Dendritic cell treated with granulocyte-macrophage colony-stimulating factor and Interleukin-4, amounts not matched to agents 40 ng/mL and 50 ng/mL, for 4 days (primary cell): ENCODE results near the gene EP400.
"Not testable (repeated sequence)": the region's sequence is repeated elsewhere in the genome, so short reads cannot be mapped to it uniquely, and the experiment has no call there.

ENCODE experiments used
- H3K27ac Mint-ChIP-seq: one replicate; pipeline ENCODE4 v1.8.0; 2022; ENCODE audit warnings: mild to moderate bottlenecking, mixed read lengths
- H3K27me3 Mint-ChIP-seq: one replicate; pipeline ENCODE4 v1.8.0; 2022; ENCODE audit warnings: mild to moderate bottlenecking, mixed read lengths
- H3K36me3 Mint-ChIP-seq: one replicate; pipeline ENCODE4 v1.8.0; 2022; ENCODE audit warnings: low read depth, mixed read lengths
- H3K4me1 Mint-ChIP-seq: one replicate; pipeline ENCODE4 v1.8.0; 2022; ENCODE audit warnings: low read depth, mixed read lengths
- H3K4me3 Mint-ChIP-seq: one replicate; pipeline ENCODE4 v1.8.0; 2022; ENCODE audit warnings: mild to moderate bottlenecking, moderate library complexity, mixed read lengths
- H3K9me3 Mint-ChIP-seq: one replicate; pipeline ENCODE4 v1.8.0; 2022; ENCODE audit warnings: mixed read lengths
- intact Hi-C: fragments of 100-400 bp; cut with micrococcal nuclease; formaldehyde crosslinking; loops from one replicate; pipeline ENCODE4 v1.15.0; 2022

The EP400 gene

GRCh38 chr12:132044661-132045412 lies 95.1 kb downstream of the EP400 start:
- Mint-ChIP-seq H3K9me3 (no peaks in the 10 kb centered on the region), H3K4me3 (no peak overlapping the region), H3K36me3 (peaks cover 100% of the 10 kb centered on the region), H3K27ac (no peak overlapping the region), H3K27me3 (no peaks in the 10 kb centered on the region), H3K4me1 (no peaks in the 10 kb centered on the region)
- intact Hi-C loops = no loop called here

- H3K4me1 Mint-ChIP-seq = no peaks in the 10 kb centered on the region
- intact Hi-C loops = no loop called here
These were observed 96.0 kb downstream of the EP400 start for GRCh38 chr12:132045751-132046150.

GRCh38 chr12:132046561-132046960 lies 96.8 kb downstream of the EP400 start:
- no peaks in the 10 kb centered on the region for H3K4me1 Mint-ChIP-seq
- no peak overlapping the region for H3K4me3 Mint-ChIP-seq
- no peaks in the 10 kb centered on the region for H3K9me3 Mint-ChIP-seq
- H3K36me3 Mint-ChIP-seq = peaks cover 100% of the 10 kb centered on the region
- H3K27me3 Mint-ChIP-seq = no peaks in the 10 kb centered on the region
- no peak overlapping the region for H3K27ac Mint-ChIP-seq
- intact Hi-C loops = no loop called here

More at GRCh38 chr12:132045751-132046150, 96.0 kb downstream of the EP400 start:
- Mint-ChIP-seq H3K27me3 (no peaks in the 10 kb centered on the region), H3K27ac (no peak overlapping the region), H3K9me3 (no peaks in the 10 kb centered on the region), H3K36me3 (peaks cover 100% of the 10 kb centered on the region), H3K4me3 (no peak overlapping the region)

GRCh38 chr12:132047630-132048029 lies 97.9 kb downstream of the EP400 start:
- intact Hi-C loops, H3K4me1 Mint-ChIP-seq, H3K27me3 Mint-ChIP-seq, H3K9me3 Mint-ChIP-seq, H3K27ac Mint-ChIP-seq, H3K4me3 Mint-ChIP-seq: not testable (repeated sequence)
- peaks cover 98% of the 10 kb centered on the region for H3K36me3 Mint-ChIP-seq

- H3K27me3 Mint-ChIP-seq = no peaks in the 10 kb centered on the region
- H3K4me3 Mint-ChIP-seq = no peak overlapping the region
- intact Hi-C loops = no loop called here
- H3K9me3 Mint-ChIP-seq = no peaks in the 10 kb centered on the region
- no peaks in the 10 kb centered on the region for H3K4me1 Mint-ChIP-seq
- peaks cover 98% of the 10 kb centered on the region for H3K36me3 Mint-ChIP-seq
- no peak overlapping the region for H3K27ac Mint-ChIP-seq
These were observed 99.7 kb downstream of the EP400 start for GRCh38 chr12:132049442-132049841.

GRCh38 chr12:132049876-132050275 lies 100.1 kb downstream of the EP400 start:
- no peak overlapping the region for H3K27ac Mint-ChIP-seq
- no peaks in the 10 kb centered on the region for H3K4me1 Mint-ChIP-seq
- H3K36me3 Mint-ChIP-seq = peaks cover 98% of the 10 kb centered on the region
- H3K4me3 Mint-ChIP-seq = no peak overlapping the region
- intact Hi-C loops = no loop called here
- no peaks in the 10 kb centered on the region for H3K27me3 Mint-ChIP-seq
- H3K9me3 Mint-ChIP-seq = no peaks in the 10 kb centered on the region

- H3K27ac Mint-ChIP-seq, H3K4me1 Mint-ChIP-seq, H3K27me3 Mint-ChIP-seq, H3K9me3 Mint-ChIP-seq, intact Hi-C loops, H3K4me3 Mint-ChIP-seq: not testable (repeated sequence)
- H3K36me3 Mint-ChIP-seq = peaks cover 98% of the 10 kb centered on the region
These were observed 102.0 kb downstream of the EP400 start for GRCh38 chr12:132051718-132052117.

GRCh38 chr12:132052196-132052932 lies 102.6 kb downstream of the EP400 start:
- peaks cover 98% of the 10 kb centered on the region for H3K36me3 Mint-ChIP-seq
- no peak overlapping the region for H3K27ac Mint-ChIP-seq
- intact Hi-C loops = no loop called here
- H3K4me3 Mint-ChIP-seq = no peak overlapping the region
- H3K9me3 Mint-ChIP-seq = no peaks in the 10 kb centered on the region
- H3K27me3 Mint-ChIP-seq = no peaks in the 10 kb centered on the region
- H3K4me1 Mint-ChIP-seq = peaks cover 5% of the 10 kb centered on the region

- no peaks in the 10 kb centered on the region for H3K27me3 Mint-ChIP-seq
- peaks cover 98% of the 10 kb centered on the region for H3K36me3 Mint-ChIP-seq
- H3K4me3 Mint-ChIP-seq = no peak overlapping the region
- H3K27ac Mint-ChIP-seq = no peak overlapping the region
- intact Hi-C loops = no loop called here
- no peaks in the 10 kb centered on the region for H3K9me3 Mint-ChIP-seq
- peaks cover 5% of the 10 kb centered on the region for H3K4me1 Mint-ChIP-seq
These were observed 103.9 kb downstream of the EP400 start for GRCh38 chr12:132053338-132054330.

- intact Hi-C loops = no loop called here
- Mint-ChIP-seq H3K27me3 (no peaks in the 10 kb centered on the region), H3K4me1 (peaks cover 5% of the 10 kb centered on the region), H3K9me3 (no peaks in the 10 kb centered on the region), H3K36me3 (peaks cover 98% of the 10 kb centered on the region), H3K27ac (no peak overlapping the region), H3K4me3 (no peak overlapping the region)
These were observed 105.2 kb downstream of the EP400 start for GRCh38 chr12:132054983-132055382.

- Mint-ChIP-seq H3K36me3 (peaks cover 98% of the 10 kb centered on the region), H3K4me3 (no peak overlapping the region), H3K27ac (no peak overlapping the region), H3K9me3 (no peaks in the 10 kb centered on the region), H3K4me1 (peaks cover 5% of the 10 kb centered on the region), H3K27me3 (no peaks in the 10 kb centered on the region)
- intact Hi-C loops = no loop called here
These were observed 105.9 kb downstream of the EP400 start for GRCh38 chr12:132055535-132056096.

- Mint-ChIP-seq H3K27ac (no peak overlapping the region), H3K27me3 (no peaks in the 10 kb centered on the region), H3K4me1 (peaks cover 5% of the 10 kb centered on the region), H3K9me3 (no peaks in the 10 kb centered on the region), H3K4me3 (no peak overlapping the region), H3K36me3 (peaks cover 98% of the 10 kb centered on the region)
- intact Hi-C loops = no loop called here
These were observed 106.6 kb downstream of the EP400 start for GRCh38 chr12:132056320-132056719.

GRCh38 chr12:132056951-132057350 lies 107.2 kb downstream of the EP400 start:
- no peaks in the 10 kb centered on the region for H3K9me3 Mint-ChIP-seq
- H3K4me3 Mint-ChIP-seq = no peak overlapping the region
- H3K36me3 Mint-ChIP-seq = peaks cover 100% of the 10 kb centered on the region
- H3K27me3 Mint-ChIP-seq = no peaks in the 10 kb centered on the region
- peaks cover 5% of the 10 kb centered on the region for H3K4me1 Mint-ChIP-seq
- H3K27ac Mint-ChIP-seq = no peak overlapping the region
- intact Hi-C loops = no loop called here
